SKM-1 treated with dmso at 0.1 percent for 144 hours (cell line): ENCODE data around the gene TH.
"Not testable (repeated sequence)": the region's sequence is repeated elsewhere in the genome, so short reads cannot be mapped to it uniquely, and the experiment has no call there.

Experiments
- DNase-seq: peaks from one replicate; lab custom pipeline; 2025; ENCODE audit not compliant: unreplicated experiment; lab: John Stamatoyannopoulos, UW

The TH gene

GRCh38 chr11:2132246-2132645 lies 39.4 kb downstream of the TH start:
- DNase-seq = no peak

- DNase-seq = no peak
Observed at GRCh38 chr11:2131371-2132236, 40.0 kb downstream of the TH start.

- no peak for DNase-seq
Observed at GRCh38 chr11:2130881-2131352, 40.7 kb downstream of the TH start.

- DNase-seq = no peak
Observed at GRCh38 chr11:2129699-2130366, 41.8 kb downstream of the TH start.

- DNase-seq = no peak
Observed at GRCh38 chr11:2129308-2129698, 42.3 kb downstream of the TH start.

GRCh38 chr11:2128511-2129307 lies 42.9 kb downstream of the TH start:
- DNase-seq = no peak

GRCh38 chr11:2128130-2128510 lies 43.5 kb downstream of the TH start:
- no peak for DNase-seq

GRCh38 chr11:2127482-2128129 lies 44.0 kb downstream of the TH start:
- DNase-seq = no peak

- DNase-seq = no peak
Observed at GRCh38 chr11:2126520-2127085, 45.0 kb downstream of the TH start.

GRCh38 chr11:2124736-2125484 lies 46.7 kb downstream of the TH start:
- DNase-seq = not testable (repeated sequence)

- no peak for DNase-seq
Observed at GRCh38 chr11:2123628-2123960, 48.0 kb downstream of the TH start.

- no peak for DNase-seq
Observed at GRCh38 chr11:2122907-2123627, 48.5 kb downstream of the TH start.

GRCh38 chr11:2122222-2122906 lies 49.3 kb downstream of the TH start:
- no peak for DNase-seq

GRCh38 chr11:2121227-2122130 lies 50.1 kb downstream of the TH start:
- DNase-seq = no peak

GRCh38 chr11:2120359-2121100 lies 51.1 kb downstream of the TH start:
- no peak for DNase-seq

GRCh38 chr11:2118677-2119076 lies 52.9 kb downstream of the TH start:
- no peak for DNase-seq

GRCh38 chr11:2116680-2117079 lies 54.9 kb downstream of the TH start:
- no peak for DNase-seq
